ENCODE results near the gene ADCY5.

ADCY5 gene

DNA sequence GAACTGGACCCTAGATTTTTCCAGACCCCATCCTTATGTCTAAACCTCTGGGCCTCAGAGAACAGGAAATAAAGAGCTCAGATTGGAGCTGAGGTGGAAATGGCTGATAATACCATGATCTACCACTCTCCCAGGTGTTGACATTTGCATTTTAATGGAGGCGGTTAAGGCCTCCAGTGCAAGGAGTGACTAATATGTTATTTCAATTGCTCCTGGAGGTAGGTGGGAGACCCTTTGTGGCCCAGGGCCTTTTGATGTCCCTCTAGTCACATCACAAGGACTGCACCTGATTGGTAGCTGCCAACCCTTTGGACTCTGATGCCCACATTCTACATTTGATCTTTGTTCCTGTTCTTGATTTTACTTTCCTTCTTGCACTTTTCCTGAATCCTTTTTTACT lies 9.0 kb upstream of the ADCY5 start:
- no peak for DNase-seq

DNA sequence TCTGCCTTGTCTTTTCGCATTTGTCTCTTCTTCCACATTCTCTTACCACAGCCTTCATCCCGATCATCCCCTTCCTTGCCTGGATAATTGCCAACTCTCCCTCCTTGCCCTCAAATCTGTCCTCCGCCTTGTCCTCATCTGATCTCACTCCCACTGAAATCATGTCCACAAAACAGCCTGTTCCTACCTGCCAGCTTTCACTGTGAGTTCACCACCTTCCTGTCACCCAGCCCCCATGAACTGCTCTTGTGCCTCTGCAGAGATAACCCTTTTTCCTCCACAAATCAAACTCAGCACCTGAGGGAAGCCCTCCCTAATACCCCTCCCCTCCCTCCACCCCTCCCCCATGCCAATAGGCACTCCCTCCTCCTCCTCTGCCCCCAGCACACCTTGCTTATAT lies 4.8 kb upstream of the ADCY5 start:
- DNase-seq = no peak

DNA sequence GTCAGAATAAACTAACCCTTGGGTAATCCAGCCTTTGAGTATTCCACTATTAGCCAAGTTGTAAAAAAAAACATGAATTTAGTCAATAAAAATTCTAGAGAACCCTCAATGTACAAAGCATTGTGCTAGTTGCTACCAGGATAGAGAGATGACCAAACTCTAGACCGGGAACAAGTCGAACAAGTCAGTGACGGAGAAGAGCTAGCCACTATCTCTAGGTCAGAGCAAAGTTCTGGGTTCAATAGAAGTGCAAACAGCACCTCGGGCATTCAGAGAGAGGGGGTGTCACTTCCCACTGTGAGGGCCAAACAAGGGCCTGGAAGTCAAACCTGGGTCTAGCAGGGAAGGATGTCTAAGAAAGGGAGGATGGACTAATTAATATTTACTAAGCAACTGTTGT lies 2.3 kb upstream of the ADCY5 start:
- DNase-seq = no peak

DNA sequence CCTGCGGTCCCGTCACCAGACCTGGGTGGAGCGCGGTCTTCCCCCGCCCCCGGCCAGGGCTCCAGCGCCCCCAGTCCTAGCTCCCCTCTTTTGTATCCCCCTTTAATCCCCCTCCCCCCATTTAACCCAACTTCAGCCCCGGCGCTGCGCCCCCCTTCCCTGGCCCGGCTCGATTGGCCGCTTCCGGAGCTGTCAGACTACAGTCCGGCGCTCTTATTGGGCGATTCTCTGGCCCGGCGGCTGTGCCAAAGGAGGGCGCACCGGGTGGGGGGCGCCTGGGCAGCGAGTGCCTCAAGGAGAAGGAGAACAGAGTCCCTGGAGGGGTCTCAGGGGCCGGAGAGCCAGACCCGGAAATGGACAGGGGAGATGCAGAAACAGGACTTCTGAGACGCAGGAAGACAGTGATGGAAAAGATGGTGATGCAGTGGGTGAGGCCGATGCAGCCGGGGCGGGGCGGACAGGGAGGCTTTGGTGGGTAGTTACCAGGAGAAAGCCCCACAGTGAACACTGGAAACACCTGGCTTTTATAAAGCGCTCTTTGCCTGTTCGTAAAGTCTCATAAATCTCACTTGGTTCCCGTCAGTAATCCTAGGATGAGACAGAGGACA lies 1.2 kb upstream of the ADCY5 start:
- DNase-seq = no peak

DNA sequence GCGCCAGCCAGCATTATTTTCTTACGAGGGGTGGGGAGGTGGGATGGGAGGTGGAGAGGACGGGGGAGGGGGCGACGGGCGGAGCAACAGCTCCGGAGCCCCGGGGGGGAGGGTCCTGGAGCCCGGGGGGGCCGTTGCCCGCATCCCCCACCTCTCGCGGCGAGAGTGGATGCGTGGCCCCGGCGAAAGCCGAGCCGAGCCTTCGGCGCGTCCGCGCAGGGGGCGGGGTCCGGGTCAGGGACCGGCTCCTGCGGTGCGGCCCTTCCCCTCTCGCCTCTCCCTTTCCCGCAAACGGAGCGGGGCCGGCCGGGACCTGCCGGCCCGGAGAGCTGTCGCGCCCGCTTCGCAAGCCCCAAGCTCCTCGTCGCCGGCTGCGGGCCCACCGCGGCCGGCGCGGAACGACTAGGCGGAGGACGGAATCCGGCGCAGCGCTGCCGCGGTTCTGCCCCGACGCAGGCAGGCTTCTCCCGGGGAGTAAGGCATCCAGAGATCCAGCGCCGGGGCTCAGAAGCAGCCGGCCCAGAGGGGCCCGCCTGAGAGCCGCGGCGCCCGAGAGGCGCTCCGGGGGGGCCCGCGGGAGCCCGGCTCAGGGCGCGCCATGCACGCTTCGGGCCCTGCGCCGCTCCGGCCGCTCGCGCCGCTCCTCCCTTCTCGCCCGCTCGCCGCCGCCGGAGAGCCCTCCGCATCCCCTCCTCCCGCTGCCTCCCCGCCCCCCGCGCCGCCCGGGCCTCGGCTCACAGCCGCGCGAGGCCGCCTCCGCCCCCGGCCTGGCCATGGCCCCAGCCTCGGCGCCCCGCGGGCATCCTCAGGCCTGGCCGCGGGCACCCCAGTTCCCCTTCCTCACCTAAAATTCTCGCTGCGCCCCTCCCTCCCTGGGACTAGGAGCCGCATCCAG lies 459 bp upstream of the ADCY5 start:
- no peak for DNase-seq

DNA sequence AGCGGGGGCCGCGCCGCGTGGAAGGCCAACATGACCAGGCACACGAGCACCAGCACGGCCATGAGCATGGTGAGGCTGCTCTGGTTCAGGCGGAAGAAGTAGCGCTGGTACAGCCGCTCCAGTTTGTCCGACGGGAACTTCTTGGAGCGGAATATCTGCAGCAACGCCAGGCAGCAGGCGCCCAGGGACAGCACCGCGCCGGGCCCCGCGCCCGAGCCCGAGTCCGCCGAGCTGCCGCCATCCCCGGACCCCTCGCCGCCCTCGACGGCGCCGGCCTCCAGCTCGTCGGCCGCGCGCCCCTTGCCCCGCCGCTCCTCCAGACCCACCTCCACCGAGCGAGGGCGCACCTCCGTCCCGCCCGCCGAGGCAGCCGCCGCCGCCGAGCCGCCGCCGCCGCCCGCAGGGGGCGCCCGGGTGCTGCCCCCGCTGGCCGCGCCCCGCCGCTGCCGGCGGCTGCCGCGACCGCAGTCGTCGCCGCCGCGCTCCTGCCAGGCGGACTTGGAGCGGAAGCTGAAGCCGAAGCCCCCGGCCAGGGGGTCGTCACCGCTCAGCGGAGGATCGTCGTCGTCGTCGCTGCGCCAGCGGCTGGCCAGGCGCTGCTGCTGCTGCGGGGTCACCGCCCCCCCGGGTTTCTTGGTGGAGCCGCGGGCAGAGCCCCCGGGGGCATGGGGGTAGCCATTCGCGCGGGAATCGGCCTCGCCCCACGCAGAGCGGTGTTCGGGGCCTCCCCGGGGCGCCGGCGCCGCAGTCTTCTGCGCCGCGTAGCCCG lies 957 bp downstream of the ADCY5 start:
- DNase-seq = no peak

DNA sequence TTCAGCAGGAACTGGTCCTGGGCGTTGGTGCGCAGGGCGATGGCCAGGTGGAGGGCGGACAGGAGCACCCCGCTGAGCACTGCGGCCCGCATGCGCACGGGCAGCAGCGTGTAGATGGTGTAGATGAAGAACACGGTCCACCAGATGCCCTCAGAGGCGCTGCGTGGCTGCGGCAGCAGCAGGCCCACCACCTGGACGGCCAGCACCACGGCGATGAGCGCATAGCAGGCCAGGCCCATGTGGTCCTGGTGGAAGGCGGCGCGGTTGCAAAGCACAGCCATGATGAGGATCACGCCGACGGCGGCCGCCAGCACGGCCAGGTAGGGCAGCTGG lies 1.5 kb downstream of the ADCY5 start:
- no peak for DNase-seq

DNA sequence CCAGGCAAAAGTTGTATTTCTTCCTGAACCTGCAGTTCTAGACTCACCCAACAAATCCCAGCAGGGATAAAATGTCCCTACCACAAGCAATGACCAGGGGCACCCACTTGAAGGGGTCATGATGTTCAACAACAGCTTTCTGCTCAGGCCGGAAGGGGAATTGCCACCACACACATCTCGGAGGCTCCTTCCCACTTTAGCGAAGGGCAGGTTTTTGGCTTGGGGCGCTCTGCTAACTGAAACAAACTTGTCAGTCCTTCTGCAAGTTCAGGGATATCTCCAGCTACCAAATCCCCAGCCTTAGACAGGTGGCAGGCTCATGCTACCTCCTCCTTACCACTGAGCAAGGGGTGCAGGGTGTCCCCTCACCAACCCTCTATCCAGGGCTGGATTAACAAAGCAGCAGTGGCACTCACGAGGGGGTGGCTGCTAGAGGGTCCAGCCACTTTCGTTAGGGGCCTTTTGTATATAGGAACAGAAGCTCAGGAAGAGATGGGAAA lies 2.2 kb downstream of the ADCY5 start:
- DNase-seq = no peak

DNA sequence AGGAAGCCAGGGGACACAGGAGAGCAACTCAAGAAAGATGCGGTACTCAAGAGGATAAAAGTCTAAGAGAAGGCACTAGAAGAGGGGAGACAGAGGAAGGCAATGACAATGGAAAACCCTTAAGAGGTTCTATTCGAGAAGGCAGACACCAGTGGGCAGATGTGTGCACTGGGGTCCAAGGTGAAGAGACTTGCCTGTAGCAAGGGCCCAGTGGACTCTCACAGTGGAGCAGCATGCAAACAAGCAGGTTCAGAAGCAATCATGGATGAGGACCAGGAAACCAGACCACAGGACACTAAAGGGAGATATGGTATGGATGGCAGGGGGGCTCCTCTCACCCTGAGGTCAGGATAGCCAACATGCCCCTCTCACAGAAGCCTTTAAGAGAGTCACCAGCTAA lies 2.7 kb downstream of the ADCY5 start:
- no peak for DNase-seq

DNA sequence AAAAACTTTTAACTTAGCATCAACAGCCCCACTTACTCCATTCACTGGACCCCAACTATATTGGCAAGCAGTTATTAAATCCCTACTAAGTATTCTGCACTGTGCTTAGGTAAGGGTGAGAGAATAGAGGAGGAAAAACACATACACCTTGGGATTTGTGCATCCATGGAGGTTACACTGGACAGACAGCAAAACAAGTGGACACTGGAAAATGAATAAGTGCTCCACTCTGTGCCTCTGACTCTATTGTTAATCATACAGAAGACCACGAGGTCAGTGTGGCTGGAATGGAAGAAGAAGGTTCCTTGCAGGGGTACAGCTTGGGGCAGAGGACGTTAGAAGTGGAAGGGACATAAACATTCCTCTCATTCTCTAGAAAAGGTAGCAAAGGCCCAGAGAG lies 3.2 kb downstream of the ADCY5 start:
- DNase-seq = no peak

DNA sequence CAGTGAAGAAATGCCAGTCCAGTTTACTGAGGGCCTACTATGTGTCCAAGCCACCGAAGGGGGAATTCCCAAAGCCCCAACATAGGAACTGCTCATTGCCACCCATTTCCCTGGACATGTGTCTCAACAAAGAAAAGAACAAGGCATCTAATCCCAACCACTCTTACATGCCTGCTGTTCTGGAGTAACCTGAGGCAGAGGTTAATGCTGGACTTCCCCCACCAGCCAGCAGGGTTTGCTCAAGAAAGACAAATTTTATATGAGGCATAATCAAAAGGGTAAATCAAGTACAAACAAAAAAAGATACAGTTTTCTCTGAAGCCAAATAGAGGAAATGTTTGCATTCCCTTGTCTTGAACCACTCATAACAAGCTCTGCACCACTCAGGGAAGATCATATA lies 4.1 kb downstream of the ADCY5 start:
- DNase-seq = no peak

DNA sequence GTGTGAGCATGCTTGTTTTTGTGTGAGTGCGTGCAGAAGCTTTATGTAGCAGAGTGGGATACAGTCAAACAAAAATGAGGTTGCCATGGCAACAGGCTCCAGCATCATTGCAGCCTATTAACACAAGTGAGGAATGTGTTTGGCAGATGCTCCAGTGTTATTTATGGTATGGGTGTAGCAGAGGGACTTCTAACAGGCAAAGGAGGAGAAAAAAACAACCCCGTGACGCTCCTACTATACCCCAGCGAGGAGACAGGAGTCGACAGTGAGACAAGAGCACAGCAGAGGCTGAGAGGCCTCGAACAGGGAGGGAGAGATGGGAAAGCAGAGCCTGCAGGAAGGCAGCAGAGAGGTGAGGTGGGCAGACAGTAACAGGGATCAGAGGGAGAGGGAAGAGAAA lies 4.9 kb downstream of the ADCY5 start:
- DNase-seq = no peak

DNA sequence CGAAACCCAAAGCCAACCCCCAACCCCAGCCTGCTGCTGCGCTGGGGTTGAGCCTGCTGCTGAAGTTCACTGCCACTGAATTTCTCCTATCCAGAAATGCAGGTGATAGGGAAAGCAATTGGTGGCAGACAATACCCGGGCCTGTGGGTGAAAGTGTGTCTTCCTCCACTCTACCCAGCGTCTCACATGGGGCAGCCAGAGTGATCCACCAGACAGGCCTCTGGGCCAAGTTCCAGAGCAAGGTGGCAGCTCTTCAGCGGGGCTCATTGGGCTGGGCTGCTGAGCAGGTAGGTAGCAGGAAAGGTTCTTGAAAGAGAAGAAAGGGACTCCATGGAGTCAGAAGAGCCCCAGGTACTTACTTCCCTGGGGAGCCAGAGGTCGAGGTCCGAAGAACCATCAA lies 6.0 kb downstream of the ADCY5 start:
- DNase-seq = no peak

DNA sequence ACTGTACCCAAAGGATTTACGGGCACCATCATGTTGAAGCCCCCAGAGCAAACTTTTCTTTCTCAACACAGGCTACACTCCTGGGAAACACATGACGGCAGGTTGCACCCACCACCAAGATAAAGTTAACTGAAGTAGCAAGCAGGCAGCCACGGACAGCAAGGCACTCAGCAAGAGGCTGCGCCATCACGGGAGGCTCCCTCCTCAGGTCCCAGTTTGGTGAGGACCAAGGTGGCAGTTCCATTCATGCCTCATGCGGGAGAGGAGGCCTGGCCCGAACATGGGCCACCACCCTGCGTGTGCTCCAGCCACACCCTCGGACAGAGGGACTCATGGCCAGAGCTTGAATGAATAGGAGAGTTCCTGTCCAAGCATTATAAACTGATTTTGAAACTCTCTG lies 6.8 kb downstream of the ADCY5 start:
- no peak for DNase-seq

DNA sequence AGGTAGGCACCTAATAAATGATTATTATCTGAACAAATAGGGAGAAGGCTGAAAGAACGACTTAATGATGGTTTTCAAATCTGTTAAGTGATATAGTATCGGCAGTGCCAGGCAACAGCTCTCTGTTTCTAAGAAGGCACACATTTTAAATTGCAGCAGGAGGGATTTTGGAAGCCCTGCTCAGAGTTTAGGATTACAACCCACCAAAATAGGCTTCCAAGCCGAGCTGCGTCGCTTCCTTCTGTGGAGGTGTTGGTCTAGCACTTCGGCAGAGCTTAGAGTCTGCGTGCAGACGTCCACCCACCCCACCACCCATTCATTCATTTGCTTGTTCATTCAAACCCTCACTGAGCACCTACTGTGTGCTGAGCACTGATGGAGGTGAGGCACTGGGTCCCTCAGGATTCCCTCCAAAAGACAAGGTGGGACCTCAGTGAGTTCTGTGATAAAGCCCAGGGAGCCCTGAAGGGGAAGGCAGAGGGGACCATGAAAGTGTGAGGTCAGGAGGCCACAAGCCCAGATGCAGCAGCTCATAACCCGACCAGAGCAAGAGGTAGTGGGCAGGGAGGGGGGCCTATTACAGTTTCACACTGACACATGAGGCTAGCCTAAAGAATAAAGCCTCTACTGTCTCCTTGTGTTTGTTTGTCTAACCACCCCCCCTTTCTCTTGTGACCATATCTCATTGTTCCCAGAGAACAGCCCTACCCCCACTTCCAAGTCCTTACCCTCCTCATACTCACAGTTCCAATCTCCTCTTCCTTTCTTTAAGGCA lies 8.9 kb downstream of the ADCY5 start:
- DNase-seq = no peak

DNA sequence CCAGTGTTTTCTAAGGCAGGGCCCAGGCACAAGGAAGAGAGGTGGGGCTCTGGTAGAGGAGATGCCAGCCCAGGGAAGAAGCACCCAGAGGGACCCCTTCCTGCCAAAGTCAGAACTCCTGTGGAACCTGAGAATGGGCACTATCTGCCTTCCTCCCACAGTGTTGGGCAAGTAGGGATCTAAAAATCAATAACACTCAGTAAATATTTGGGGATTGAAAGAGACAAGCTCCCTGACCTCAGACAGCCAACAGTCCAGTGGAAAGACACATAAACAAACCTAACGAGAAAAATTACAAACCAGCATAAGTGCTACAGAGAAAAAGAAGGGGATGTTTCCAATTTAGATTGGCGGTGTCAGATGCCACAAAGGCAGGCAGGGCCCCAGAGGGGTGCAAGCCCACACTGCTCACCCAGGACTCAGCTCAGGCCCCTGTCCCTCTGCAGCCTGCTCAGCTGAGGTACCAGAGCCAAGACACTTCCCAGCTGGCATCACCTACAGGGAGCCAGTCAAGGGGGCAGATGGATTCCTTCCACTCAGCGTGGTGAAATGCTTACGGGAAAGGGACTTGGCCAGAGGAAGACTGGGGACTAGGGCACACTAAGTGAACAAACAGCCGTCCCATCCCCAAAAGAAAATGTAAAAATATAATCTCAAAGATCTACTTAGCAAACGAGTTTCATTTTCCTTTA lies 15.9 kb downstream of the ADCY5 start:
- no peak for DNase-seq

DNA sequence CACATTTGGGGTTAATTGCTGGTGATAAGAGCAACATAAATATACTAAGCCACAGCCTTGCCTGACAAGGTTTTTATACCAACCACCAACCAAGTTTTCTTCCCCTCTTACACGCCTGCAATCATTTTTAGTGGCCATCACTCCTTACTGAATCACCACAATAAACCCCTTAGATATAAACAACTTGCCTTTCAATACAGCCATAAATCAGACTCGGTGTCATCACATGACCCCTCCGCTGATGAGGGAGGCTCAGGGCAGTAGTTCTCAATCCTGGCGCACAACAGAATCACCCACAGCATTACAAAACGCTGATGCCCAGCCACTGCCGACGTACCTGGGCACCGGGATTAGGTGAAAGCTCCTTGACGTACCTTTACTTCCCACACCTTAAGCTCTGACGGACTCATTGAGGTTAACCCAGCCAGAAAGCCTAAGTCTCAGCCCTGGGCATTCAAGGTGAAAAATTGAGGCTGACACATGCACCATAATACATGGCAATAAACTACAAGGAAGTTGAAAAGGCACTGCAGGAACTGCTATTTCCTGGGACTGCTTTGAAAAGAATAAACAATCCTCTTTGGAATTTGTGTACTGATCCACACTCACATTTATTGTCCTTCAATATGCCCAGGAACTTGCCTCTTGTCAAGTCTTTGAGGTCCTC lies 17.1 kb downstream of the ADCY5 start:
- no peak for DNase-seq

DNA sequence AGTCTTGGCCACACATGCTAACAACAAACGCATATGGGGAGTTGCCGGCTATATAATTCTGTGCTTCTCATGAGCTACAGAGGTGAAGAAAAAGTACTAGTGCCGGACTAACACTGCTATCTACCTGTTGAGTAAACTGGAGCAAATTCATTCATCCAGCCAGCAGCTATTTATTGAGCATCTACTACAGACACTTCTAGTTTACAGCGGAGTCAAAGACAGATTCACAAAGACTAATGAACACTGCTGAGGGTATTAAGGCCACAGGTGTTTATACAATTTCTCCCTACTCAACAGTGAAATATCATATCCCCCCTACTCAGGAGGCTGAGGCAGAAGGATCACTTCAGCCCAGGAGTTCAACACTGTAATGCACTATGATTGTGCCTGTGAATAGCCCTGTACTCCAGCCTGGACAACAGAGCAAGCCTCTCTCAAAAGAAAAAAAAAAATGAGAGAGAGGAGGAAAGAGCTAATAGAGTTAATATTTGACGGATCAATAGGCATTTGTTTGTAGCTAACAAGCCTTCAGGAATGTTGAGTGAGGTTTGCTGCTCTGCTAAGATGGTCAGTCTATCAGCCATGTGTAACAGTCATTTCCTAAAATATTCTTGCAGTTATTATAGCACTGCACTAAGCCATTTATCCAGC lies 17.8 kb downstream of the ADCY5 start:
- no peak for DNase-seq

DNA sequence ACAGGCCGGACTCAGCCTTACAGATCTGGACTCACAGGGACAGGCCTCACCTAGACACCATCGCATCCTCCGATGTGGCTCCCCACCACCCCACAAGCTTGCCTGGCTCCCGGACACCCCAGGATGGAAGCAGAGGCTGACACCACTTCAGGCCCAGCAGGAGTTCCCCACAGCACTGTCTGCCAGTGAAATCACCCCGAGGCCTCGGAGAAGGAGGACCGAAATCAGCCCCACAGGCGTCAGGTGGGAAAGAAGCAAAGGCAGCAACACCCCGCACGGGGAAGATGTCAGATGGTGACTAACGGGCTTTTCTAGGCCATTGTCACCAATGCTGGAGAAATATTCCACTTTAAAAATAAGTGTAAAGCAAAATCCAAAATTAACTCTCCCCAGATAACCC lies 18.6 kb downstream of the ADCY5 start:
- DNase-seq = no peak

DNA sequence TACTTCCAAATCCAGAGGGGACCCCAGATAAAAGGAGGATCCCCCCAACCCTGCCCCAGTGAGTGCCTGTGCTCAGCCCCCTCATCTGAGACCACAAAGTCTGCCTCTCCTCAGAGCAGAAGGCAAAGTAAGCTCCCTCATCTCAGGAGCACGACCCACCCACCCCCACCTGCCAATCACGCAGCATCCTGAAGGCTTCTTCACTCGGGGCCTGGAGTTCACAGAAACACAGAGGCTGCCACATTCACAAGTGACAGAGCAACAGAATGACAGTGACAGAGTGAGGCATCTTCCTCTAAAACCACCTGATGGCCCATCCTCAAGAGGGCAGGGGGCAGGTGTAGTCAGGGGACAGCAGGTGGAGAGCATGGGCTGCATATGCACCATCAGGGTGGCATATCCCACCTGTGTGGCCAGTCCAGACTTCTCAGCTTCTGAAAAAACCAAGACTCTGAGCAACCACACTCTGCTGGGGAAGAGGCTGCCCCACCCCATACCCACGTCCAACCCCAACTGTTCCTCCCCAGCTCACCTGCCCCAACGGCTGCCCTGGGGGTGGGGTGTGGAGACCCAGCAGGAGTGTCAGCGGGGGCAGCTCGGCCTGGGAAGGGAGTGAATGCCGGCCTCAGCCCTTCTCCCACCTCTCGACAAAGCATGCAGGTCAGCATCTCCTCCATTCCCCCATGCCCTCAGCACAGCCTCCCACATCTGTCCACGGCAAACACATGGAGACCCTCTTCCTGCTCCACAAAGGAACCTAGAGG lies 19.3 kb downstream of the ADCY5 start:
- DNase-seq = no peak

Measured in SW 1271 (cell line).